Body of pancreas (tissue), 4 donors: ENCODE results near the gene TLR4.

Experiments used
- POLR2A ChIP-seq, 3 donors: fragments of 450-650 bp; IDR thresholded peaks; one replicate each; pipeline ENCODE4 v1.6.1; 2016; ENCODE audit warnings: antibody characterized with exemption in 3 of 3, mild to moderate bottlenecking in 2 of 3
- TF ChIP-seq, protein P1 (sequence below), 7 experiments: fragments of 450-650 bp in 4 of 7; fragments of 200-600 bp in 3 of 7; sonication (generic) in 3 of 7; IDR thresholded peaks; one replicate each; pipeline ENCODE4 v1.5.1; 2016 to 2019; ENCODE audit warnings: antibody characterized with exemption in 7 of 7

GRCh38 chr9:117739624-117740347, 35.6 kb downstream of the TLR4 start:
- TF ChIP-seq, protein P1, sequence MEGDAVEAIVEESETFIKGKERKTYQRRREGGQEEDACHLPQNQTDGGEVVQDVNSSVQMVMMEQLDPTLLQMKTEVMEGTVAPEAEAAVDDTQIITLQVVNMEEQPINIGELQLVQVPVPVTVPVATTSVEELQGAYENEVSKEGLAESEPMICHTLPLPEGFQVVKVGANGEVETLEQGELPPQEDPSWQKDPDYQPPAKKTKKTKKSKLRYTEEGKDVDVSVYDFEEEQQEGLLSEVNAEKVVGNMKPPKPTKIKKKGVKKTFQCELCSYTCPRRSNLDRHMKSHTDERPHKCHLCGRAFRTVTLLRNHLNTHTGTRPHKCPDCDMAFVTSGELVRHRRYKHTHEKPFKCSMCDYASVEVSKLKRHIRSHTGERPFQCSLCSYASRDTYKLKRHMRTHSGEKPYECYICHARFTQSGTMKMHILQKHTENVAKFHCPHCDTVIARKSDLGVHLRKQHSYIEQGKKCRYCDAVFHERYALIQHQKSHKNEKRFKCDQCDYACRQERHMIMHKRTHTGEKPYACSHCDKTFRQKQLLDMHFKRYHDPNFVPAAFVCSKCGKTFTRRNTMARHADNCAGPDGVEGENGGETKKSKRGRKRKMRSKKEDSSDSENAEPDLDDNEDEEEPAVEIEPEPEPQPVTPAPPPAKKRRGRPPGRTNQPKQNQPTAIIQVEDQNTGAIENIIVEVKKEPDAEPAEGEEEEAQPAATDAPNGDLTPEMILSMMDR (IDR thresholded peaks at IDR 0.05), result no peak
- no peak for TF ChIP-seq POLR2A (IDR thresholded peaks at IDR 0.05)
